Activated CD4-positive, alpha-beta T cell treated with anti-CD3 and anti-CD28 coated beads, Interleukin-2, amount 50 U/mL, for 16 hours (primary cell): ENCODE measurements around the gene PHYHIPL.
"Not testable (repeated sequence)": the region's sequence is repeated elsewhere in the genome, so short reads cannot be mapped to it uniquely, and the experiment has no call there.

ENCODE experiments used
- DNase-seq: peaks from one replicate; pipeline ENCODE4 v3.0.0-alpha.2; 2020

The PHYHIPL gene

DNA sequence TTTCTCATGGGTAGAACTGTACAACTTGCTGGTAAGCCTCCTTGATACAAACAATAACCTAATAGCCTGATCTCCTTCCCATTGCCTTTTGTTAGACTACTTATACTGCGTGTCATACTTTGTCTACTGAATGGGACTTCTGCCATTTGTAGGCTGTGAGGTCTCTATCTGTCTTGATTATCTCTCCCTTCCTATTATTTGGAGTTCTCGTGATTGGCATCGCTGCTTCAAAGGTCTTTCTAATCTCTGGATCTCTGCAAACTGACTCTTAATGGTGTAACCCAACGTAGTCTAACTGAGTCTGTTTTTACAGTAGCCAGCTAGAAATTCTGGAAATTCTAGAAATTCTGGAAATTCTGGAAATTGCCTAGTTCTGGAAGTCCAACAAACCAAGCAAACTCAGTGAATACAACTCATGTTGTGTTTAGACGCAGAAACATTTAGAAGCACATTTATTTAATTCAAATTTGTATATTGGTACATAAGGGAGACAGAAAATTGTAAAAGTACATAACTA lies 29.8 kb downstream of the PHYHIPL start:
- DNase-seq: no peak

DNA sequence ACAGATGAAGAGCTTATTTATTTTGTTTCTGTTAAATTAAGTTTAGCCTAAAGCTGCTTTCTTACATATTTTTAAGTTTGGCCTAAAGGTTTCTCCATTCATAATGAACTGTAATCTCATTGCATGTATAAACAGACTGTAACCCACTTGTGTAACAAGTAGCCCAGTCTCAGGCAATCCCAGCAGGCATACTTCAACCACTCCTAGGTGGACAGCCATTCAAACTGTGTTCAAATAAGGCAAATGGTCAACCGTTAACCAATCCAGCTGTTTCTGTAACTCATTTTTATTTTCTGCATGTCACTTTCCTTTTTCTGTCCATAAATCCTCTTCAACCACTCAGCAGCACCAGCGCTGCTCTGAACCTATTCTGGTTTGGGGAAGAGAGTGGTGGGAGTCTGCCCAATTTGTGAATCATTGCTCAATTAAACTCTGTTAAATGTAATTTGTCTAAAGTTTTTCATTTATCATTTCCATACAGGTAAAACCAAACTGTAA lies 35.9 kb downstream of the PHYHIPL start:
- no peak for DNase-seq

- no peak for DNase-seq
These were observed 37.7 kb downstream of the PHYHIPL start for GRCh38 chr10:59214160-59214559.

DNA sequence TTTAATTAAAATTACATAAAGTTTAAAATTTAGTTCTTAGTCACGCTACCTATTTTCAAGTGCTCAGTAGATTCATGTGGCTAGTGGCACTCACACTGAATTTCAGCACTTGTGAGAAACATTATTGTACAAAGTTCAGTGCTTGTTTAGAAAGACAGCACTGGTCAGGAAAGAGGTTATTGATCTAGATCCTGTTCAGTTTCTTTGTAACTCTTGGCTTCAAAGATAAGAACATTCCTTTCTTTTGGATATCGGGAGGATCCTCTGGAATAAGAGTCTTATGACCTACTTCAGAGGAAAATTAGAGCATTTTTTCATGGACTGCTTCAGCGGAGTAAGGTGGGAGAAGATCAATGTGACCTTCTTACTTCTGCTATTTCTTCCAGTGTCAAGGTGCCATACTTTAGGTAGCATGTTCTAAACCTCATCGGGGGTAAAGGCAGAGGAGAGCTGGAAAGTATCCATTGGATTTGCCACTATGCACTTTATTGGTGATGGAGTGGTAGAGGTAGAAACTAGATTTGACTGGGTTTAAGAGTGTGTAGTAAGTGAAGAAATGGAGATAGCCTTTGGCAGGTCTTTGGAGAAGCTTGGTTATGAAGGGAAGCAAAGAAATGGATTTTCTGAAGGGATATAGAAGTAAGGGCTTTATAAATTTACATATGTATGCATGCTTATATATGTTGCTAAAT lies 39.9 kb downstream of the PHYHIPL start:
- DNase-seq: no peak

GRCh38 chr10:59222788-59223187 lies 46.3 kb downstream of the PHYHIPL start:
- DNase-seq: no peak

DNA sequence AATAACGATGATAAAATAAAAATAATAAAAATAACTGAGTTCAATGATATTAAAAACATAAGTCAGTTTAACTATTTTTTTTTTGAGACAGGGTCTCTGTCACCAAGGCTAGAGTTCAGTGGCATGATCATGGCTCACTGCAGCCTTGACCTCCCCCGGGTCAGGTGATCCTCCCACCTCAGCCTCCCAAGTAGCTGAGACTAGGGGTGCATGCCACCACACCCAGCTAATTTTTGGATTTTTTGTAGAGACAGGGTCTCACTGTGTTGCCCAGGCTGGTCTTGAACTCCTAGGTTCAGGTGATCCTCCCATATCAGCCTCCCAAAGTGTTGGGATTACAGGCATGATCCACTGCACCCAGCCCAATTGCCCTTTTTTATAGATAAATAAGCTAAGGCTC lies 47.2 kb downstream of the PHYHIPL start:
- not testable (repeated sequence) for DNase-seq

DNA sequence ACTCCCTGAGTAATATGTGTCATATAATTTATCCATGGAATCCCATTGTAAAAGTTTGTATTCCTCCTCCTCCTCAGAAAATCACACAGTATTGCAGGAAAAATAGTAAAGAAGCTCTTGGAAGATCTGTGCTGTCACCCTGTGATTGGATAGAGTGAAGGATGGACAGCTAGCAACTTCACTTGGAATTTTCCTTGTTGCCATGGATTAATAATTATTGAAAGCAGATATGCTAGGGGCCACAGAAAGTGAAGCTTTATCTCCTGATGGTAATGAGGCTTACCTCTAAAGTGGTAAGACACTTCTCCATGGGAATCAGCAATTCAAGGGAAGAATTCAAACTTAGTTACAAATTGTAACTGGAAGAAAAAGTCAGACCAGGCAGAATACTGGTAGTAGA lies 48.8 kb downstream of the PHYHIPL start:
- DNase-seq: no peak

- DNase-seq: no peak
These were observed 50.8 kb downstream of the PHYHIPL start for GRCh38 chr10:59227136-59227673.

GRCh38 chr10:59229441-59229840 lies 53.0 kb downstream of the PHYHIPL start:
- no peak for DNase-seq

GRCh38 chr10:59234194-59234593 lies 57.8 kb downstream of the PHYHIPL start:
- no peak for DNase-seq

DNA sequence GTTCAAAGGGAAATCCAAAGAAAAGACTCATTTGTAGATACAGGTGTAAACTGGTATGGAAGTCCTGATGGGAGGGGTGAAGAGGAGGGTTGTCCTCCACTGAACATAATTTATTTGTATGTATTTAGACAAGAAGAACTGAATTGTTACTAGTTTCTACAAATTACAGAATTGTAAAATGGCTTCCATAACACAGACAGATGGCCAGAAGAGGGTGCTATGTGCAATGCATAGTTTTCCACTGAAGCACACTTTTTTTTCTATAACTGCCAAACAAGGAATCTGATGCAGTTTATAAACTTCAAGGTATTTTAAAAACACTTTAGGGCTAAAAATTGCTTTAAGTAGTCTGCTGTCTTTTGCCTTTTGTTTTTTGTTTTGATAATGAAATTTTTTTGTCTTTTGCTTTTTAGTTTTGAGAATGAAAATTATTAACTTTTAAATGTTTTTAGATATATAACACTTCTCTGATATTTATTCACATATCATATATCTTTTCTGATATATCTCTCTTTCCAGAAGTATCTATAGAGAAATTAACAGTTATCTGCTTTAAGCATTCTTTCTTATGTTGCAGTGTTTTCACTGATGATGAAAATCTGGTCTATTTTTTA lies 58.5 kb downstream of the PHYHIPL start:
- DNase-seq: peak; percentile 9

DNA sequence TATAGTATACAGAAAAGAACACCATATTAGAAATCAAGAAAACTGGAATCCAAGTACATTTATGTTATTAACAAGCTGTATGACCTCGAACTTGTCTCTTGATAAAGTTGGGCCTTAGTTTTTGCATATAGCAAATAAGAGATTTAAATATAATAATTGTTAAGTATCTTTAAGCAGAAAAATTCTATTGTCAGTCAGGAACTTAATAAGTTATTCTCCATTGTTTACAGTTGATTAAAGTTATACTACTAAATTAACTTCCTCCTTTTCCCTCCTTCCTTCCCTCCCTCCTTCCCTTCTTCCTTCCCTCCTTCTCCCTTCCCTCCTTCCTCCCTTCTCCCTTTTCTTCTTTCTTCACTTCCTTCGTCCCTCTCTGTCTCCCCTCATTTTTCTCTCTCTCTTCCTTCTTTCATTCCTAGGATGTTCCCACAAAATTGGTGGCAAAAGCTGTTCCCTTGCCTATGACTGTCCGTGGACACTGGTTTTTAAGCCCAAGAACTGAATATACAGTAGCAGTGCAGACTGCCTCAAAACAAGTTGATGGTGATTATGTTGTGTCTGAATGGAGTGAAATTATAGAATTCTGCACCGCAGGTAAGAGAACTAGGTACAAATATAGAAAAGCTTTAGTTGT lies 59.7 kb downstream of the PHYHIPL start:
- DNase-seq: no peak

DNA sequence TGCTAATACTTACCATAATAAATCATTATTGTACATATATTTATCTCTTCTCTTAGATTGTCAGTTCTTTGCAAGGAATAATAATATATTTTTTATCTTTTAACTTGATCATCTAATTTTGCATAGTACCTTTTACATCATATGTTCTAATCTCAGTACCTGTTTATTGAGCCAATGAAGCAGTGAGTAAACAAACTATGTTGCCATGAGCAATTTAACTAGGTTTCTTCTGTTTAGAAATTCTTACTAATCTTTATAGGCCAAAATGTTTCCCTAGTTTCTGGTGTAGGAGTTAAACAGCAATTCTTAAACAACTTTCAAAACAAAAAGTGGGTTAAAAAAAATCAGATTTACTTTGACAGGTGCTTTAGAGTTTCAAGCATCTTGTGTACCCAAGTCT lies 61.3 kb downstream of the PHYHIPL start:
- no peak for DNase-seq

GRCh38 chr10:59239108-59239507 lies 62.7 kb downstream of the PHYHIPL start:
- DNase-seq: not testable (repeated sequence)

DNA sequence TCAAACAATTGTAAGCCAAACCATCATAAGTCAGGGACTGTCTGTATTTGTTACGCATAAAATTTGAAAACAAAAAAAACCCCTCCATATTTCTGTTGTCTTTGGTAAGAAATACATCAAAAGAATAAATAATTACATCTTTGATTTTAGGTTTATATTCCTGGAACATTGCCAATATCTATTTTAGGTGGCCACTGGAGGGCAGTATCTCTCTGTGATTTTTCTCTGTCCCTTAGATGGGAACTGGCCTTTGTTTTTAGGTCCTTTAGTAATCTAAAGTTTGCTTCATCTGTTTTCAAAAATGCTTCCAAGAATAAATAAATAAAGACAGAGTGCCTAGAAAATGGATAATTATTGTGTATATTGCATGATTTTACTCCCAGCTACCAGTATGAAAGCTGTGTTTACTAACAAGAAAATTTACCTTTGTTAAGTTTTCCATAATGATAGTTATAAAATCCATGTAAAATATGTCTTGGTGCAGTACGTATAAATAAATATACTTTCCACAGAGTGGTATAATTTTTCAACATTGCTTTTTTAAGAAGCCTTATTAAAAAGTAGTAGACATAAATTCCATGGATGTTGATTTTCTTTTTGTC lies 64.2 kb downstream of the PHYHIPL start:
- DNase-seq: peak; percentile 14

- no peak for DNase-seq
These were observed 65.6 kb downstream of the PHYHIPL start for GRCh38 chr10:59242057-59242456.

GRCh38 chr10:59242991-59243390 lies 66.5 kb downstream of the PHYHIPL start:
- DNase-seq: no peak

GRCh38 chr10:59243611-59244195 lies 67.3 kb downstream of the PHYHIPL start:
- no peak for DNase-seq

- no peak for DNase-seq
These were observed 68.4 kb downstream of the PHYHIPL start for GRCh38 chr10:59244871-59245270.

DNA sequence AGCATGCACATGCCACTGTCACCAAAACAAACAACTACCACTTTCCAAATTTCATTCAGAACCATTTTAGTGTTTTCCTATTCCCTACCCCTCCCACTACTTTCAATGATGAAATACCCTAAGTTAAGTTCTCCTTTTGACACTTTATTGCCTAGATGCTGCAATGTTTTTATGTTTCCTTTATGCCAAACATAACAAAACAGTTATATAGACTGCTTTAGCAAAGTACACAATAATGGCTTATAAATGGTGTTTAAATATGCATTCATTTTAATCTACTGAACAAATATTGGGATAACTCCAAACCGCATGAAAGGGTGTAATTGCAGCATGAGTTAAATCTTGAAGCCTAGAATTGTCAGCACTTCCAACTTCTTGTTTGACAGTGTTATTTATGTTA lies 69.2 kb downstream of the PHYHIPL start:
- no peak for DNase-seq

- DNase-seq: no peak
These were observed 76.0 kb downstream of the PHYHIPL start for GRCh38 chr10:59252491-59252890.

GRCh38 chr10:59255463-59255862 lies 79.0 kb downstream of the PHYHIPL start:
- DNase-seq: no peak

DNA sequence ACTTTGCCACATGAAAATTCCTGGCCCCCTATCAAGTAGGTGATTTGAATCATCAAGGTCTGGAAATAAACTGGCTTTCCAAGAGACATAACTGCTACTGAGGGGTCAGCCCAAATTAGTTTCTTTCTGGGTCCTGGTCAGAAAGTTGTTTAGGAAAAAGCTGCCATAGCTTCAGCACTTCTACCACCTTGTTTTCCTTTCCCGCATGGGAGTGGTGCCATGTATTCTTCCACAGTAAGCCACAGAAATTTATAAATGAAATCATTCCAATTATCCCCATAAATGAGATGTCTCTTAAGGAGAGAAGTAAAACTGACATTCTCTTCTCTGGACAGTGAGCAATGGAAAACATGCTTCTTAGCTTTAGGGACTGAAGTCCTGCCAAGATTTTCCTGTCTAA lies 80.8 kb downstream of the PHYHIPL start:
- no peak for DNase-seq
